Activated T-helper 1 cell treated with anti-CD3 and anti-CD28 coated beads, Interleukin-2, amount 50 U/mL, for 16 hours (primary cell): ENCODE measurements around the gene RAB13.

ENCODE experiments used
- DNase-seq, 2 donors: peaks; one replicate each; pipeline ENCODE4 v3.0.0-alpha.2; 2020; ENCODE audit warnings: low read depth in 1 of 2, low spot score in 1 of 2

Gene RAB13

GRCh38 chr1:153957744-153958110 is 28.4 kb downstream of the RAB13 start:
- DNase-seq: peak in 1 of 2 donors; percentile 14

- no peak for DNase-seq
Observed at GRCh38 chr1:153956997-153957715, 29.0 kb downstream of the RAB13 start.

- no peak for DNase-seq
Observed at GRCh38 chr1:153954826-153955225, 31.3 kb downstream of the RAB13 start.

- no peak for DNase-seq
Observed at GRCh38 chr1:153953859-153954365, 32.2 kb downstream of the RAB13 start.

- no peak for DNase-seq
Observed at GRCh38 chr1:153951801-153952200, 34.3 kb downstream of the RAB13 start.

- DNase-seq: no peak
Observed at GRCh38 chr1:153951183-153951582, 35.0 kb downstream of the RAB13 start.

- peak; percentile 52 to 70 for DNase-seq
Observed at GRCh38 chr1:153946622-153947241, 39.4 kb downstream of the RAB13 start, which contains the start of gene DENND4B. DENND4B (minus strand) TSS chr1:153946718; CDS start chr1:153944374, 2,344 bp downstream.

- DNase-seq: peak; percentile 39 to 51
Observed at GRCh38 chr1:153945795-153946621, 40.1 kb downstream of the RAB13 start.

- DNase-seq: peak; percentile 54 to 60
Observed at GRCh38 chr1:153945131-153945794, 40.9 kb downstream of the RAB13 start.

GRCh38 chr1:153944827-153945117 is 41.4 kb downstream of the RAB13 start:
- DNase-seq: no peak

- no peak for DNase-seq
Observed at GRCh38 chr1:153944005-153944826, 41.9 kb downstream of the RAB13 start.

GRCh38 chr1:153942766-153943549 is 43.2 kb downstream of the RAB13 start:
- DNase-seq: no peak

GRCh38 chr1:153941826-153942725 is 44.1 kb downstream of the RAB13 start:
- no peak for DNase-seq

- DNase-seq: no peak
Observed at GRCh38 chr1:153940756-153941155, 45.4 kb downstream of the RAB13 start.

- DNase-seq: no peak
Observed at GRCh38 chr1:153939476-153939875, 46.7 kb downstream of the RAB13 start.

GRCh38 chr1:153938996-153939395 is 47.1 kb downstream of the RAB13 start:
- no peak for DNase-seq

- DNase-seq: no peak
Observed at GRCh38 chr1:153937331-153937730, 48.8 kb downstream of the RAB13 start.

- DNase-seq: no peak
Observed at GRCh38 chr1:153936011-153936802, 49.9 kb downstream of the RAB13 start.
